Bronchial epithelial cell (primary cell): Measurements from ENCODE around the gene SMAGP. TPM values are rescaled to one million over a fixed set of nuclear protein-coding genes. Genes with fewer than 3 reads are reported as not detected.
A peak's percentile ranks its signal among the peaks of the same experiment; 100 is the strongest.

Experiments
- DNase-seq: peaks from one replicate; pipeline ENCODE4 v3.0.0-alpha.2; 2010; ENCODE audit warnings: low read depth
- FAIRE-seq: peaks from 2 replicates; lab custom pipeline; 2011; peaks lifted over from hg19 to GRCh38; lab: Jason Lieb, UNC
- H3K27me3 ChIP-seq: 2 replicates; pipeline ENCODE4 v1.5.1; 2011; ENCODE audit warnings: low read length; ENCODE audit not compliant: control insufficient read depth, insufficient read depth
- H3K36me3 ChIP-seq: 2 replicates; pipeline ENCODE4 v1.5.1; 2011; ENCODE audit warnings: low read length; ENCODE audit not compliant: control insufficient read depth, insufficient read depth
- H3K4me3 ChIP-seq: 2 replicates; pipeline ENCODE4 v1.5.1; 2011; ENCODE audit warnings: mild to moderate bottlenecking, low read depth, low read length, control low read depth
- CTCF ChIP-seq: IDR thresholded peaks from 2 replicates; pipeline ENCODE4 v1.5.1; 2011; ENCODE audit warnings: mild to moderate bottlenecking, moderate library complexity, low read length, control low read depth, inconsistent platforms; ENCODE audit not compliant: insufficient read depth, severe bottlenecking
- total RNA-seq: library from RNA; depleted of rRNA; stranded (reverse); fragments of >200 nt; gene quantifications from 2 replicates; pipeline ENCODE4 v1.2.1, GENCODE V29; 2014

The SMAGP gene
- total RNA-seq, 1 donor from 2014 or later, result 7.4 TPM

GRCh38 chr12:51198568-51199365, 71.4 kb downstream of the SMAGP start:
- no peaks in the 10 kb centered on the region for H3K36me3 ChIP-seq
- no peak overlapping the region for H3K4me3 ChIP-seq
- TF ChIP-seq CTCF, result no peak
- no peak for DNase-seq
- peak; percentile 40 for FAIRE-seq
- no peaks in the 10 kb centered on the region for H3K27me3 ChIP-seq

GRCh38 chr12:51197736-51198567, 72.3 kb downstream of the SMAGP start:
- no peak for TF ChIP-seq CTCF
- no peak overlapping the region for H3K4me3 ChIP-seq
- DNase-seq, result no peak
- H3K36me3 ChIP-seq, result no peaks in the 10 kb centered on the region
- no peak for FAIRE-seq
- no peaks in the 10 kb centered on the region for H3K27me3 ChIP-seq

- FAIRE-seq (no peak), DNase-seq (no peak)
- no peaks in the 10 kb centered on the region for H3K27me3 ChIP-seq
- TF ChIP-seq CTCF, result no peak
- no peak overlapping the region for H3K4me3 ChIP-seq
- no peaks in the 10 kb centered on the region for H3K36me3 ChIP-seq
Measured at GRCh38 chr12:51196547-51196946, 73.7 kb downstream of the SMAGP start.

- no peak for DNase-seq
- no peak for FAIRE-seq
- H3K36me3 ChIP-seq, result no peaks in the 10 kb centered on the region
- TF ChIP-seq CTCF, result no peak
- H3K27me3 ChIP-seq, result no peaks in the 10 kb centered on the region
- H3K4me3 ChIP-seq, result no peak overlapping the region
Measured at GRCh38 chr12:51195841-51196240, 74.4 kb downstream of the SMAGP start.

Other genes with a start within 250 kb of the SMAGP start
- 42.5 and 42.9 TPM in 2 replicates for gene SLC11A2, start 244.0 kb downstream of the SMAGP start, total RNA-seq
- gene LETMD1, start 222.1 kb downstream of the SMAGP start, total RNA-seq, result 41.2 and 67.9 TPM in 2 replicates
- gene CSRNP2, start 186.8 kb downstream of the SMAGP start, total RNA-seq, result 14.5 and 19.2 TPM in 2 replicates
- gene TFCP2, start 97.3 kb downstream of the SMAGP start, total RNA-seq, result 7.1 and 7.6 TPM in 2 replicates
- gene POU6F1, start 52.4 kb downstream of the SMAGP start, total RNA-seq, result 0.26 and 0.64 TPM in 2 replicates
- 50.5 and 69.1 TPM in 2 replicates for gene DAZAP2, start 31.6 kb downstream of the SMAGP start, total RNA-seq
- under 0.01 TPM in 1 of 2 replicates, not detected in the other for gene BIN2, start 53.8 kb upstream of the SMAGP start, total RNA-seq
- not detected in 2 replicates for gene CELA1, start 76.3 kb upstream of the SMAGP start, total RNA-seq
- gene GALNT6, start 121.0 kb upstream of the SMAGP start, total RNA-seq, result 14.0 and 39.2 TPM in 2 replicates
- gene SLC4A8, start 154.4 kb upstream of the SMAGP start, total RNA-seq, result 0.26 and 0.64 TPM in 2 replicates